CD4-positive, alpha-beta T cell (primary cell): Measurements from ENCODE around the gene HES2. TPM values are rescaled to one million over a fixed set of nuclear protein-coding genes. Genes with fewer than 3 reads are reported as not detected.

ENCODE experiments used
- ATAC-seq: fragments of 200-7000 bp; cut with Tn5 transposase; one replicate; pipeline ENCODE4 v1.10.0; 2022; ENCODE audit warnings: mild to moderate bottlenecking; ENCODE audit not compliant: poor library complexity
- CTCF ChIA-PET: fragments of 350-600 bp; sonication (Branson Sonifier 250); formaldehyde crosslinking; loops from one replicate; lab custom pipeline; 2021; ENCODE audit warnings: antibody characterized with exemption, inconsistent platforms; lab: Charles Lee
- POLR2A ChIA-PET: fragments of 350-600 bp; sonication (Branson Sonifier 250); formaldehyde crosslinking; loops from one replicate; lab custom pipeline; 2021; ENCODE audit warnings: antibody characterized with exemption, inconsistent platforms; lab: Charles Lee
- DNase-seq, 14 experiments: peaks; one replicate each; pipeline ENCODE4 v3.0.0-alpha.2; 2013 to 2020; ENCODE audit warnings: mixed read lengths in 2 of 14
- H3K27ac ChIP-seq, 2 donors: one replicate each; pipeline versions ENCODE4 v1.5.1 to v1.7.0; 2013; ENCODE audit warnings: low read length in 2 of 2, low read depth in 1 of 2, mild to moderate bottlenecking in 1 of 2
- H3K27me3 ChIP-seq, 2 experiments: 1 replicate in 1 of 2; 2 replicates in 1 of 2; pipeline versions ENCODE4 v1.6.1 to v1.7.0; 2013; ENCODE audit warnings: low read length in 2 of 2, control low read depth in 1 of 2, mild to moderate bottlenecking in 1 of 2, moderate library complexity in 1 of 2; ENCODE audit not compliant: insufficient read depth in 2 of 2, control insufficient read depth in 1 of 2
- H3K36me3 ChIP-seq: one replicate; pipeline ENCODE4 v1.6.1; 2013; ENCODE audit warnings: low read length, control low read depth; ENCODE audit not compliant: insufficient read depth
- H3K4me1 ChIP-seq: one replicate; pipeline ENCODE4 v1.6.1; 2013; ENCODE audit warnings: low read length, control low read depth; ENCODE audit not compliant: insufficient read depth
- H3K4me3 ChIP-seq: one replicate; pipeline ENCODE4 v1.5.1; 2013; ENCODE audit warnings: mild to moderate bottlenecking, low read length, moderate library complexity
- H3K9me3 ChIP-seq, 2 experiments: 1 replicate in 1 of 2; 2 replicates in 1 of 2; pipeline versions ENCODE4 v1.6.1 to v1.7.0; 2013; ENCODE audit warnings: low read length in 2 of 2, mild to moderate bottlenecking in 2 of 2, control low read depth in 1 of 2, moderate library complexity in 1 of 2; ENCODE audit not compliant: control insufficient read depth in 1 of 2, insufficient read depth in 1 of 2
- H3K27ac Mint-ChIP-seq: one replicate; pipeline ENCODE4 v1.8.0; 2020; ENCODE audit warnings: mixed read lengths
- H3K27me3 Mint-ChIP-seq: one replicate; pipeline ENCODE4 v1.8.0; 2021; ENCODE audit warnings: mixed read lengths
- H3K36me3 Mint-ChIP-seq: one replicate; pipeline ENCODE4 v1.8.0; 2021; ENCODE audit warnings: low read depth, mixed read lengths
- H3K4me1 Mint-ChIP-seq: one replicate; pipeline ENCODE4 v1.8.0; 2021; ENCODE audit warnings: low read depth, mixed read lengths
- H3K4me3 Mint-ChIP-seq: one replicate; pipeline ENCODE4 v1.8.0; 2020; ENCODE audit warnings: mild to moderate bottlenecking, mixed read lengths
- H3K9me3 Mint-ChIP-seq: one replicate; pipeline ENCODE4 v1.8.0; 2020; ENCODE audit warnings: mixed read lengths
- CTCF ChIP-seq: fragments of 200-600 bp; IDR thresholded peaks from one replicate; pipeline ENCODE4 v1.8.0; 2022; ENCODE audit warnings: antibody characterized with exemption, mild to moderate bottlenecking
- intact Hi-C, 2 experiments: fragments of 100-400 bp; cut with DNase I in 1 of 2; cut with micrococcal nuclease in 1 of 2; formaldehyde crosslinking; loops; one replicate each; pipeline versions ENCODE4 v1.15.1 to v1.9.0; 2023 to 2025; cut with DNase I, micrococcal nuclease
- total RNA-seq, 174 experiments: library from RNA in 2 of 174; stranded (reverse) in 2 of 174; gene quantifications; one replicate each; pipeline ENCODE4 v1.2.3 and lab custom pipeline; 2021 to 2026

HES2 gene
- total RNA-seq, 2 experiments from 2014 or later = not detected

- Mint-ChIP-seq H3K9me3 (no peaks in the 10 kb centered on the region), H3K36me3 (no peaks in the 10 kb centered on the region), H3K27ac (no peak within 1 kb of the TSS), H3K4me3 (peak within 1 kb of the TSS; percentile 67), H3K27me3 (peaks cover 55% of the 10 kb centered on the region), H3K4me1 (peaks cover 13% of the 10 kb centered on the region)
- DNase-seq (peak in 3 of 14 experiments; percentile 23 to 54 (median 51)), ATAC-seq (peak; percentile 18)
- Histone ChIP-seq H3K27me3 (peaks cover 46 to 55% of the 10 kb centered on the region in 2 experiments), H3K4me3 (peak within 1 kb of the TSS; percentile 33), H3K27ac (no peak within 1 kb of the TSS), H3K9me3 (peaks cover 0 to 21% of the 10 kb centered on the region in 2 experiments), H3K4me1 (peaks cover 34% of the 10 kb centered on the region), H3K36me3 (no peaks in the 10 kb centered on the region)
- no peak for TF ChIP-seq CTCF
- intact Hi-C loops = loop anchor here in 1 of 2 experiments (10.0 kb wide), 1 partner anchor 220 kb away; no protein-coding TSS in a partner anchor
- ChIA-PET CTCF (interaction anchor here (1.3 to 7.1 kb wide), 3 partner anchors 14 to 222 kb away, joined by 3 to 77 read pairs (median 10); no protein-coding TSS in a partner anchor), POLR2A (interaction anchor here (0.7 to 0.8 kb wide), 2 partner anchors 36 to 197 kb away, joined by 3 read pairs; no protein-coding TSS in a partner anchor)
Measured at GRCh38 chr1:6424619-6425593, 5.2 kb upstream of the HES2 start, which contains the start of gene ESPN. TSS of gene ESPN (plus strand) at chr1:6424776. CDS start at chr1:6424956, 180 bp downstream.

GRCh38 chr1:6424000-6424565, 4.4 kb upstream of the HES2 start:
- Mint-ChIP-seq H3K4me3 (peak overlapping the region; percentile 67), H3K27ac (no peak overlapping the region), H3K4me1 (peaks cover 13% of the 10 kb centered on the region), H3K9me3 (no peaks in the 10 kb centered on the region), H3K36me3 (no peaks in the 10 kb centered on the region), H3K27me3 (peaks cover 55% of the 10 kb centered on the region)
- peak overlapping the region; percentile 33 for H3K4me3 ChIP-seq
- DNase-seq (peak in 1 of 14 experiments; percentile 28), ATAC-seq (no peak)
- intact Hi-C loops = loop anchor here (1.0 to 10.0 kb wide), 4 partner anchors 51 to 221 kb away; no protein-coding TSS in a partner anchor
- POLR2A ChIA-PET = interaction anchor here (1.0 to 1.5 kb wide), 3 partner anchors 14 to 36 kb away, joined by 3 to 9 read pairs (median 6); partner anchors contain the start of gene ACOT7
- H3K27ac ChIP-seq = no peak overlapping the region
- peaks cover 50 to 63% of the 10 kb centered on the region in 2 experiments for H3K27me3 ChIP-seq
- TF ChIP-seq CTCF = no peak
- no peaks in the 10 kb centered on the region for H3K36me3 ChIP-seq
- H3K9me3 ChIP-seq = peaks cover 0 to 21% of the 10 kb centered on the region in 2 experiments
- H3K4me1 ChIP-seq = peaks cover 43% of the 10 kb centered on the region
- CTCF ChIA-PET = interaction anchor here (0.7 to 7.1 kb wide), 21 partner anchors 8 to 223 kb away, joined by 3 to 77 read pairs (median 6); partner anchors contain the start of gene PLEKHG5
